ENCODE measurements around the gene RAPGEF4. TPM values are rescaled to one million over a fixed set of nuclear protein-coding genes. Genes with fewer than 3 reads are reported as not detected.

The RAPGEF4 gene
- total and polyA plus RNA-seq, 9 of the 15 experiments (the other 6 are each of a cell fraction or from before 2014, with no cell fraction given) = 0.04 to 0.33 (median 0.13) TPM; not detected in 6

DNA sequence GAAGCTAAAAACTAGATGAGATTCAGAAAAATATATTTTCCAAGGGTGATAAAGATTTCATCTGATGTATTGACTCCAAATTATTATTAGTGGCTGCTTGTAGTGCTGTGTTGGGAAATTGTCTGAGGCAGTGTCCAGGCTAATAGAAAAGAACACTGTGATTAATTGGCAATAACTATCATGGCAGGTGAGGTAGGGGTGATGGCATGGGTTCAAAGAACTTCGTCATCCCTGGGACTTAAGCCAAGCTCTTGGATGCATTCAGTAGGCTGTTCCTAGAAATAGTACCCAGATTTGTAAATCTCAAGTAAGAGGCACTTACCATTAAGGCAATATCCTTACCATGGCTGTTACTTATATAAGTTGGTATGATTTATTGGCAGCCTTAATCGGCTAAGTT, 13.2 kb upstream of the RAPGEF4 start:
- Histone ChIP-seq H2AFZ (ENCODE audit: low read depth, low read length) (no peak overlapping the region), H3K79me2 (ENCODE audit: control insufficient read depth, insufficient read depth, low read length) (no peaks in the 10 kb centered on the region), H3K9me3 (replicated peaks; ENCODE audit: control insufficient read depth, insufficient read depth, low read depth, low read length) (no peaks in the 10 kb centered on the region), H3K27ac (ENCODE audit: extremely low read depth, low read depth, low read length) (no peak overlapping the region), H4K20me1 (replicated peaks; ENCODE audit: control insufficient read depth, insufficient read depth, low read length) (no peaks in the 10 kb centered on the region), H3K27me3 (ENCODE audit: control insufficient read depth in 2 of 2, insufficient read depth in 2 of 2, low read length in 2 of 2) (peaks cover 0 to 3% of the 10 kb centered on the region in 2 experiments; a peak in 1 of 5 replicates), H3K9ac (ENCODE audit: insufficient read depth in 1 of 2, low read depth in 2 of 2, low read length in 2 of 2) (no peak overlapping the region), H3K4me3 (no peak overlapping the region), H3K4me1 (replicated peaks in 1 of 2; ENCODE audit: control insufficient read depth in 2 of 2, insufficient read depth in 2 of 2, low read length in 2 of 2) (no peaks in the 10 kb centered on the region), H3K36me3 (ENCODE audit: control insufficient read depth, insufficient read depth, low read length) (no peaks in the 10 kb centered on the region), H3K4me2 (ENCODE audit: insufficient read depth, low read length) (no peak overlapping the region), H3K9me1 (ENCODE audit: control insufficient read depth, insufficient read depth, low read length) (no peaks in the 10 kb centered on the region)
- ChIA-PET POLR2A (interaction anchor here (1.9 kb wide), 1 partner anchor 9 kb away, joined by 5 read pairs; no protein-coding TSS in a partner anchor), CTCF (ENCODE audit: low intra/inter-chr PET ratio) (no interaction called here)
- DNase-seq (ENCODE audit: extremely low read depth in 1 of 4, low spot score in 3 of 4) (no peak), FAIRE-seq (no peak), ATAC-seq (no peak)
- TF ChIP-seq PTBP1 (IDR thresholded peaks at IDR 0.05; ENCODE audit: low read depth, low read length) (no peak), RBFOX2 (IDR thresholded peaks at IDR 0.05; ENCODE audit: low read depth, low read length) (no peak), ZNF436 (CRISPR knock-in tag; IDR thresholded peaks at IDR 0.05) (no peak), ARID2 (IDR thresholded peaks at IDR 0.05) (no peak), ZNF830 (CRISPR knock-in tag; IDR thresholded peaks at IDR 0.05) (no peak), HMGN3 (IDR thresholded peaks at IDR 0.05; ENCODE audit: borderline replicate concordance, extremely low read depth, insufficient read length, low read depth, low read length) (no peak)
- TF ChIP-seq, protein P1, sequence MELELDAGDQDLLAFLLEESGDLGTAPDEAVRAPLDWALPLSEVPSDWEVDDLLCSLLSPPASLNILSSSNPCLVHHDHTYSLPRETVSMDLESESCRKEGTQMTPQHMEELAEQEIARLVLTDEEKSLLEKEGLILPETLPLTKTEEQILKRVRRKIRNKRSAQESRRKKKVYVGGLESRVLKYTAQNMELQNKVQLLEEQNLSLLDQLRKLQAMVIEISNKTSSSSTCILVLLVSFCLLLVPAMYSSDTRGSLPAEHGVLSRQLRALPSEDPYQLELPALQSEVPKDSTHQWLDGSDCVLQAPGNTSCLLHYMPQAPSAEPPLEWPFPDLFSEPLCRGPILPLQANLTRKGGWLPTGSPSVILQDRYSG (tag; conservative IDR thresholded peaks at IDR 0.05; ENCODE audit: low read depth) = no peak
- 0% methylated on average over 2 of the region's 2 CpGs for WGBS (ENCODE audit: insufficient coverage, low coverage, missing lambda C conversion rate)
- in situ Hi-C loops (cut with MboI) = no loop called here
- BruUV-seq (replicated peaks) = no TSS peak
- intact Hi-C loops (cut with micrococcal nuclease) = no loop called here

Data from K562 (cell line).